Epithelial cell of esophagus (primary cell): Measurements from ENCODE around the gene ZSCAN2.

ENCODE experiments used
- DNase-seq: peaks from one replicate; pipeline ENCODE4 v3.0.0; 2010; ENCODE audit warnings: low read depth
- H3K4me3 ChIP-seq: 2 replicates; pipeline ENCODE4 v1.5.1; 2011; ENCODE audit warnings: mild to moderate bottlenecking, low read length, control low read depth
- CTCF ChIP-seq: IDR thresholded peaks from 2 replicates; pipeline ENCODE4 v1.5.1; 2011; ENCODE audit warnings: low read depth, mild to moderate bottlenecking, low read length, control low read depth, inconsistent platforms; ENCODE audit not compliant: insufficient read depth; ENCODE audit errors: missing control alignments

The ZSCAN2 gene

GRCh38 chr15:84643838-84644237 is 43.0 kb downstream of the ZSCAN2 start:
- TF ChIP-seq CTCF = no peak
- DNase-seq = no peak
- no peak overlapping the region for H3K4me3 ChIP-seq

DNA sequence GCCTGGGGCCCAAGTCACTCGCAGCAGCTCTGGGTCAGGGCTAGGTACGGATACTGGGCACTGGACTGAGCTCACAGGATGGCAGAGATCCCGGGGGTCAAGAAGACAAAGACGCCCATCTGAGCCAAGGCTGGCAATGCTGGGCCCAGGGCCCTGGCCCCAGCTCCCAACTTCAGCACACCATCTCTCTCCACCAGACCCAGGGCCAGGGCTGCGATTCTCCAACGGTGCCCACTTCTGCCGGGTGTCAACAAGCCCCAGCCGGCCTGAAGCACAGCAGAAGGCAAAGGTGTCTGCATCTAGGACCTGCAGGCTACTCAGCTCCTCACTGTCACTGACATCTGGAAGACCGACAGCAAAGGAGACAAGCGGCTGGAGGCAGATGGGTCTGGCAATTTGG is 44.7 kb downstream of the ZSCAN2 start:
- no peak for DNase-seq
- no peak for TF ChIP-seq CTCF
- H3K4me3 ChIP-seq = no peak overlapping the region

- no peak for DNase-seq
- no peak overlapping the region for H3K4me3 ChIP-seq
- TF ChIP-seq CTCF = no peak
Observed at GRCh38 chr15:84645997-84646396, 45.2 kb downstream of the ZSCAN2 start.

DNA sequence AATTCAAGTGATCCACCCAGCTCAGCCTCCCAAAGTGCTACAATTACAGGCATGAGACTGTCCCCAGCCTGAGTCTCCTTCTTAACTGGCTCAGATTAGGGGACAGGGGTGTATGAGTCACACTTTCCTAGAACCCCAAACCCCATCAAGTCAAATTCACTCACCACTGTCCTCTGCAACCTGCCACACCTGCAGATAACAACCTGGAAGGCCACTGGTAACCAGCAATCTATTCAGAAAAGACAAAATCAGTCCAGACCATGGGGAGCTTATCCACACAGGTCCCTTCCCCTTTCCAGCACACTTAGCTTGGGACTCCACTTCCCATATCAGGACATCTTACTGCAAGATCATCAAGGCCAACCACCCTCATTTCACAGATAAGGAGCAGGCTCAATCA is 46.9 kb downstream of the ZSCAN2 start:
- DNase-seq = no peak
- no peak overlapping the region for H3K4me3 ChIP-seq
- TF ChIP-seq CTCF = no peak

DNA sequence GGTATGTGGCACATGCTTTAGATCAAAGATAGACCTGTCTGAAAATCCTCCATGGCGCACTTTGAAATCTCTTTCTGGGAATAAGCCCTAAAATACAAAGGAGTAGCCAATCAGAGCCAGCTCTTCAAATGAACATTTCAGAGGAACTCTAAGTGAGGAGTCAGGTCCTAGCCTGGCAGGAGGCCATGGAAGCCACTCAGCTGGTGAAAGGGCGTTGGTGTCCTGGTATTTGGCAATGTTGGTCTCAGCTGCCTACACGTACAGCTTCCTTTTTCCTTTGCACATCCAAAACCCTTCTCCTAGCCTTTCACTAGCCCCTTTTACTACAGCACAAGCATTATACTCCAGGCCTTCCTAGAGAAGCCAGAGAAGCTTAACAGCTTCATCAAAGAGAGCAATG is 47.7 kb downstream of the ZSCAN2 start:
- no peak for TF ChIP-seq CTCF
- DNase-seq = peak; percentile 33
- H3K4me3 ChIP-seq = no peak overlapping the region

GRCh38 chr15:84649706-84650105 is 48.9 kb downstream of the ZSCAN2 start:
- H3K4me3 ChIP-seq = no peak overlapping the region
- DNase-seq = no peak
- no peak for TF ChIP-seq CTCF

- TF ChIP-seq CTCF = no peak
- DNase-seq = no peak
- H3K4me3 ChIP-seq = peak overlapping the region; percentile 91
Observed at GRCh38 chr15:84653584-84653909, 52.7 kb downstream of the ZSCAN2 start.
